ENCODE measurements around the gene HMCN2.
"Not testable (repeated sequence)": the region's sequence is repeated elsewhere in the genome, so short reads cannot be mapped to it uniquely, and the experiment has no call there.

The HMCN2 gene

GRCh38 chr9:130432796-130433167 lies 167.2 kb downstream of the HMCN2 start:
- no peak for DNase-seq (ENCODE audit: low read depth)

- no peak for DNase-seq (ENCODE audit: low read depth)
Observed at GRCh38 chr9:130433168-130433946, 167.8 kb downstream of the HMCN2 start.

GRCh38 chr9:130433947-130434262 lies 168.3 kb downstream of the HMCN2 start:
- DNase-seq (ENCODE audit: low read depth), result no peak

GRCh38 chr9:130434656-130435055 lies 169.1 kb downstream of the HMCN2 start:
- not testable (repeated sequence) for DNase-seq (ENCODE audit: low read depth)

GRCh38 chr9:130437011-130437789 lies 171.6 kb downstream of the HMCN2 start:
- no peak for DNase-seq (ENCODE audit: low read depth)

- DNase-seq (ENCODE audit: low read depth), result no peak
Observed at GRCh38 chr9:130438382-130438981, 172.9 kb downstream of the HMCN2 start.

GRCh38 chr9:130441031-130441430 lies 175.5 kb downstream of the HMCN2 start:
- DNase-seq (ENCODE audit: low read depth), result no peak

GRCh38 chr9:130442746-130443455 lies 177.3 kb downstream of the HMCN2 start:
- DNase-seq (ENCODE audit: low read depth), result no peak

- no peak for DNase-seq (ENCODE audit: low read depth)
Observed at GRCh38 chr9:130443456-130443801, 177.9 kb downstream of the HMCN2 start.

- DNase-seq (ENCODE audit: low read depth), result no peak
Observed at GRCh38 chr9:130443840-130444492, 178.4 kb downstream of the HMCN2 start.

- no peak for DNase-seq (ENCODE audit: low read depth)
Observed at GRCh38 chr9:130444565-130445221, 179.1 kb downstream of the HMCN2 start, which contains the start of gene ASS1. Gene ASS1 (plus strand): TSS chr9:130444961. CDS start chr9:130452229, 7,268 bp downstream.

- no peak for DNase-seq (ENCODE audit: low read depth)
Observed at GRCh38 chr9:130445268-130445983, 179.9 kb downstream of the HMCN2 start.

GRCh38 chr9:130446101-130446861 lies 180.7 kb downstream of the HMCN2 start:
- no peak for DNase-seq (ENCODE audit: low read depth)

GRCh38 chr9:130447193-130447816 lies 181.7 kb downstream of the HMCN2 start:
- no peak for DNase-seq (ENCODE audit: low read depth)

- no peak for DNase-seq (ENCODE audit: low read depth)
Observed at GRCh38 chr9:130448035-130448624, 182.6 kb downstream of the HMCN2 start.

GRCh38 chr9:130448771-130449603 lies 183.4 kb downstream of the HMCN2 start:
- DNase-seq (ENCODE audit: low read depth), result no peak

GRCh38 chr9:130450344-130451003 lies 184.9 kb downstream of the HMCN2 start:
- no peak for DNase-seq (ENCODE audit: low read depth)

- DNase-seq (ENCODE audit: low read depth), result no peak
Observed at GRCh38 chr9:130451004-130451390, 185.4 kb downstream of the HMCN2 start.

All from activated T-helper 1 cell treated with Interleukin-2 at 50 U/mL for 16 hours (primary cell).